Smooth muscle cell (in vitro differentiated cells): ENCODE data around the gene RPP30. TPM values are rescaled to one million over a fixed set of nuclear protein-coding genes. Genes with fewer than 3 reads are reported as not detected.

Experiments used
- DNase-seq: peaks from one replicate; lab custom pipeline; 2025; ENCODE audit not compliant: unreplicated experiment; lab: John Stamatoyannopoulos, UW
- H2AFZ ChIP-seq: fragments of 200-600 bp; sonication (generic); 2 replicates; pipeline ENCODE4 v1.6.0; 2016; ENCODE audit warnings: antibody characterized with exemption, low read depth, mild to moderate bottlenecking
- H3F3A ChIP-seq: fragments of 200-600 bp; sonication (generic); 2 replicates; pipeline ENCODE4 v1.6.0; 2017; ENCODE audit warnings: antibody characterized with exemption, low read depth
- H3K27ac ChIP-seq: fragments of 200-600 bp; sonication (generic); 2 replicates; pipeline ENCODE4 v1.5.1; 2016; ENCODE audit warnings: low read depth, mild to moderate bottlenecking
- H3K27me3 ChIP-seq: fragments of 200-600 bp; sonication (generic); 2 replicates; pipeline ENCODE4 v1.6.1; 2016; ENCODE audit warnings: low read depth, mild to moderate bottlenecking
- H3K36me3 ChIP-seq: fragments of 200-600 bp; sonication (generic); 2 replicates; pipeline ENCODE4 v1.5.1; 2016; ENCODE audit warnings: low read depth
- H3K4me1 ChIP-seq: fragments of 200-600 bp; sonication (generic); 2 replicates; pipeline ENCODE4 v1.5.1; 2016; ENCODE audit warnings: low read depth
- H3K4me2 ChIP-seq: fragments of 200-600 bp; sonication (generic); 2 replicates; pipeline ENCODE4 v1.6.0; 2016; ENCODE audit warnings: mild to moderate bottlenecking
- H3K4me3 ChIP-seq: fragments of 200-600 bp; sonication (generic); 2 replicates; pipeline ENCODE4 v1.5.1; 2016; ENCODE audit warnings: mild to moderate bottlenecking
- H3K79me2 ChIP-seq: fragments of 200-600 bp; sonication (generic); 2 replicates; pipeline ENCODE4 v1.6.0; 2016; ENCODE audit warnings: low read depth, mild to moderate bottlenecking
- H3K9ac ChIP-seq: fragments of 200-600 bp; sonication (generic); 2 replicates; pipeline ENCODE4 v1.6.0; 2016; ENCODE audit warnings: low read depth
- H3K9me3 ChIP-seq: fragments of 200-600 bp; sonication (generic); replicated peaks from 2 replicates; pipeline ENCODE4 v1.5.1; 2016; ENCODE audit warnings: low read depth
- H4K20me1 ChIP-seq: fragments of 200-600 bp; sonication (generic); 2 replicates; pipeline ENCODE4 v1.6.0; 2016; ENCODE audit warnings: low read depth
- CTCF ChIP-seq: fragments of 200-600 bp; sonication (generic); IDR thresholded peaks from 2 replicates; pipeline ENCODE4 v1.5.1; 2017; ENCODE audit warnings: borderline replicate concordance, mild to moderate bottlenecking, antibody characterized with exemption; ENCODE audit not compliant: insufficient read depth, poor library complexity, severe bottlenecking
- WGBS: methylation state at CpG from one replicate; pipeline ENCODE4 v1.1.7; 2016; ENCODE audit warnings: low lambda C conversion rate; 5-methylcytosine and 5-hydroxymethylcytosine counted together
- polyA plus RNA-seq: library from polyadenylated mRNA; unstranded; fragments of >200 nt; fragmentation: Nextera tagmentation; extraction: Ambion mirVana; gene quantifications from 2 replicates; pipeline ENCODE4 v1.2.1, GENCODE V29; 2016
- total RNA-seq: library from RNA; depleted of rRNA; stranded (reverse); fragments of >200 nt; gene quantifications from 2 replicates; pipeline ENCODE4 v1.2.3, GENCODE V29; 2014

RPP30 gene
- total and polyA plus RNA-seq, 2 experiments from 2014 or later, result 48.2 to 73.0 TPM

GRCh38 chr10:90916392-90917237, 44.8 kb downstream of the RPP30 start:
- 95% methylated on average over 6 of the region's 6 CpGs for WGBS
- Histone ChIP-seq H3K4me2 (no peak overlapping the region), H3K4me1 (peaks cover 3% of the 10 kb centered on the region), H3K9ac (no peak overlapping the region), H3K4me3 (no peak overlapping the region), H2AFZ (no peak overlapping the region), H4K20me1 (no peaks in the 10 kb centered on the region), H3F3A (no peaks in the 10 kb centered on the region), H3K27ac (no peak overlapping the region), H3K79me2 (no peaks in the 10 kb centered on the region), H3K36me3 (no peaks in the 10 kb centered on the region), H3K27me3 (no peaks in the 10 kb centered on the region), H3K9me3 (no peaks in the 10 kb centered on the region)
- TF ChIP-seq CTCF, result no peak
- DNase-seq, result no peak

- no peaks in the 10 kb centered on the region for H3F3A ChIP-seq
- TF ChIP-seq CTCF, result no peak
- H3K4me2 ChIP-seq, result no peak overlapping the region
- H3K9ac ChIP-seq, result no peak overlapping the region
- H4K20me1 ChIP-seq, result no peaks in the 10 kb centered on the region
- no peak for DNase-seq
- no peak overlapping the region for H2AFZ ChIP-seq
- no peak overlapping the region for H3K4me3 ChIP-seq
- no peaks in the 10 kb centered on the region for H3K79me2 ChIP-seq
- 85% methylated on average over 8 of the region's 8 CpGs for WGBS
- H3K4me1 ChIP-seq, result peaks cover 3% of the 10 kb centered on the region
- no peak overlapping the region for H3K27ac ChIP-seq
- no peaks in the 10 kb centered on the region for H3K9me3 ChIP-seq
- H3K27me3 ChIP-seq, result no peaks in the 10 kb centered on the region
- no peaks in the 10 kb centered on the region for H3K36me3 ChIP-seq
Observed at GRCh38 chr10:90917238-90917967, 45.6 kb downstream of the RPP30 start.

GRCh38 chr10:90917968-90918318, 46.2 kb downstream of the RPP30 start:
- H3K27me3 ChIP-seq, result no peaks in the 10 kb centered on the region
- no peak for DNase-seq
- H2AFZ ChIP-seq, result no peak overlapping the region
- no peak for TF ChIP-seq CTCF
- no peak overlapping the region for H3K9ac ChIP-seq
- no peaks in the 10 kb centered on the region for H3K9me3 ChIP-seq
- peaks cover 3% of the 10 kb centered on the region for H3K4me1 ChIP-seq
- no peak overlapping the region for H3K27ac ChIP-seq
- no peaks in the 10 kb centered on the region for H3K79me2 ChIP-seq
- H3K4me3 ChIP-seq, result no peak overlapping the region
- 88% methylated on average over 3 of the region's 3 CpGs for WGBS
- no peaks in the 10 kb centered on the region for H4K20me1 ChIP-seq
- H3F3A ChIP-seq, result no peaks in the 10 kb centered on the region
- H3K36me3 ChIP-seq, result no peaks in the 10 kb centered on the region
- H3K4me2 ChIP-seq, result no peak overlapping the region
